GM18870 (cell line): ENCODE measurements around the gene AP1AR.
"Not testable (repeated sequence)": the region's sequence is repeated elsewhere in the genome, so short reads cannot be mapped to it uniquely, and the experiment has no call there.

Source experiments
- ATAC-seq: cut with Tn5 transposase; IDR thresholded peaks from one replicate; pipeline ENCODE4 v1.9.1; 2021; ENCODE audit warnings: moderate library complexity; ENCODE audit not compliant: unreplicated experiment

AP1AR gene

GRCh38 chr4:112277705-112278448 is 46.3 kb downstream of the AP1AR start:
- ATAC-seq: no peak

DNA sequence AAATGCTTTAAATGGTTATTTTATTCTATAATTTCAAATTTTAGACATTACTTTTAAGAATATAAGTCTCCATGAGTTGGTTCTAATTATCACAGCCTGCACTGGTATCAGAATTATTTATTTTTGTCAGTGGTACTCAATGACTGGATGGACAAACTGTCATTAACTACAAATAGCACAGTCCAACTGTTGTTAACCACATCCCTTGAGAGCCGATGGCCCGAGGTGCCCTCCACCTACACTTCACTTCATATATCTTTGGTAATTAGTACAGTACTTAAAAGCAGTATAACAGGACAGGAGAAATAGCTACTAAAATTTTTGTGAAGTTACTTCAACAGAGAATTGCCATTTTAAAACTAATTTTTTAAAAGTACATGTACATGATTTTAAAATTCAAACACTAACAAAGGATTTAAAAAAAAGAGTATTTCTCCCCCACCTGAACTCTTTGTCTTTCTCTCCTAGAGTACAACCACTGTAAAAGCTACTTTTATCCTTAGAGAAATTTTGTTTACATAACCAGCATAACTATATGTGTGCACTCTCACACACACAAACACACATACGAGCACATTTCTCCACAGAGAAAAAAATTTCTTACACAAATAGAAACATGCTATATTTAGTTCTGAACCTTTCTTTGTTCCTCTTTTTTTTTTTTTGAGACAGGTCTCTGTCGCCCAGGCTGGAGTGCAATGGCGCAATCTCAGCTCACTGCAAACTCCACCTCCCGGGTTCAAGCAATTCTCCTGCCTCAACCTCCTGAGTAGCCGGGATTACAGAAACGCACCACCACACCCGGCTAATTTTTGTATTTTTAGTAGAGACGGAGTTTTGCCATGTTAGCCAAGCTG is 47.7 kb downstream of the AP1AR start:
- ATAC-seq: peak; percentile 75

GRCh38 chr4:112279882-112280315 is 48.3 kb downstream of the AP1AR start:
- ATAC-seq: no peak

DNA sequence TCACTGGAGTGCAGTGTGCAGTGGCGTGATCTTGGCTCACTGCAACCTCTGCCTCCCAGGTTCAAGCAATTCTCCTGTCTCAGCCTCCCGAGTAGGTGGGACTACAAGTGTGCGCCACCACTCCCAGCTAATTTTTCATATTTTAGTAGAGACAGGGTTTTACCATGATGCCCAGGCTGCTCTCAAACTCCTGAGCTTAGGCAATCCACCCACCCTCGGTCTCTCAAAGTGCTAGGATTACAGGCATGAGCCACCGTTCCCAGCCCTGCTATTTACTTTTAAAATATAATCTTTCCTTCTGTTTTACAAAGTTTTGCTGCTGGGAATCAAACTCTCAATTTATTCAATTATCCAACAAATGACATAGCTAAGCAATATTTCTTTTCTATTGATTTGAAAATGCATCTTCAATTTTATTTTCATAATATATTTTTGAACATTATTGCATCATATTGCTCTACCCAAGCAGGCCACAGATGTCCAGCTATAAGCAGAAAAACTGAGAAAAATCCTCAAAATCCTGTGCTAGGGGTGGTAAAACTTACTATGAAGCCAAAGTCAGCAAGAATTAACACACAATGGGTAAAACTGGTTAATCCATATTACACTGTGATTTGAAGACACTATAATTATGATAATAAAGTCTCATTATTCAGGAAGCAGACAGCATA is 48.9 kb downstream of the AP1AR start:
- no peak for ATAC-seq

DNA sequence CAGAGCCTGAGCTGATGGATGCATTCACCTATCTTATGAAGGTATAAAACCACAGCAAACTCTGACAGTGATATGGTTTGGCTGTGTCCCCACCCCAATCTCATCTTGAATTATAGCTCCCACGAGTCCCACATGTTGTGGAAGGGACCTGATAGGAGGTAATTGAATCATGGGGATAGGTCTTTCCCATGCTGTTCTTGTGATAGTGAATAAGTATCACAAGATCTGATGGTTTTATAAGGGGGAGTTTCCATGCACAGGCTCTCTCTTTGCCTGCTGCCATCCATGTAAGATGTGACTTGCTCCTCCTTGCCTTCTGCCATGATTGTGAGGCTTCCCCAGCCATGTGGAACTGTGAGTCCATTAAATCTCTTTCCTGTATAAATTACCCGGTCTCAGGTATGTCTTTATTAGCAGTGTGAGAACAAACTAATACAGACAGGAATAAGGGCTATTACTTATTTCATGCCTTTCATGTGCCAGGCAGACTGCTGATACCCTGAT is 50.4 kb downstream of the AP1AR start:
- not testable (repeated sequence) for ATAC-seq

DNA sequence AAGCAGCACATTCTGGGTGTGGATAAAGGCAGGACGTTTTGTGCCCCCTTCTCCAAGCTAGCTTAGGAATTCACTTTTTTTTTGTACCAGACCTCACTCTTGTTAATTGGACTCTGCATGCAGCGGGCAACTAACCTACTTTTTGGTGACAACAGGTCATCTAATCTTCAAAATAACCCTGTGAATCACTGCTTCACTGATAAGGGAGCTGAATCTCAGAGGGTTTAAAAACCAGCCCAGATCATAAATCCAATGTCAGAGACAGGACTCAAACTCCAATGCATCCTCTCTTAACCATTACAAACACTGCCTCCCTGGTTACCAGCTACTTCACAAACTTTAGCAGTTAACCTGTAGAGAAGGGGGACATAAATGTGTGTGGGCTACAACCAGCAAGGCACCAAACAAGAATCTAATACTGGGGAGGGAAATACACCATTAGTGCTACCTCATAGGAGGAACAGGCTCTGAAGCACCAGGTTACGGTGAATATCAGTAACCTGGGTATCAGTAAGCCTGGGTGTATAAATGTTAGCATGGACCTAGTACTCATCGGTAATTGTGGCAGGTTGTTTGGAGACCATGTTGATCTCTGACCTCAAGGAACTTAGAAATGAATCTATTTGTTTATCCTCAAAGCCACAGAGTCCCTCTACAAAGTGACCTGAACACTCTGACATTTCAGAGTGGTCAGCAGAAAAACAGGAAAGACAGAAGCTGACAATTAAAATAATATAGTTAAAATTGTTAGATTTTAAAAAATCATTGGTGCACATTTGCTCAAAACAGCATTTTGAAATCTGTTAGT is 51.5 kb downstream of the AP1AR start:
- no peak for ATAC-seq

GRCh38 chr4:112284166-112284565 is 52.6 kb downstream of the AP1AR start:
- no peak for ATAC-seq

DNA sequence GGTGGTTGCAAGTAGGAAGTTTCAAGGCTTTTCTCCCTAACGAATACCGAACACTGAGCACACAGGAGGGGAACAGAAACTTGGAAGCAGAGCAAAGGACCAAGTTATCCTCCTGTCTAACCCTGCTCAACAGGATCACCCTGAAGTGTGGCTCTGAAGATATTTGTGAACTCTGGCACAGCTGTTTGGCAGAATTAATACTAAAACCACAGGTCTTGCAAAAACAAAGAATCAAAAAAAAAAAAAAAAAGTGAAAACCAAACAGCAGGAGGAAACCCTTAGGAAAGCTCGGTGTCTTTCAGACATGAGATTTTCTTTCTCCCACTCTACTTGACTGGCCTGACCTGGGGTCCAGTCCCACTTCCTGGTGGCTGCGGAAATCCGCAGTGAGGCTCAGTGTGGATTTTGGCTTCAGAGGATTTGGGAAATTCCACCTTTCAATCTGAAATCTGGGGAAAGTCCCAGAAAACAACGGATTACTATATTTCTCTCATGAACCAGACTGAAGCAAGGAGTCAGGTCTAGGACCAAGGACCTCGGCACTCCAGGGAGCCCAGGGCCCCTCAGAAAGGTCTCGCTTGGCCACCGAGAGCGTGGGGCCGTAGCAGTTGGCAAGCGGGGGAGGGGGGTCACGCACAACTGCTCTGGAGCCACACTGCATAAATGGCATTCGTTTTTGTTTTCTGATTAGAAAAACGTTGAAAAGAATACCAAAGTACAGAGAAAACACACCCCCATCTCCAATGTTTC is 53.2 kb downstream of the AP1AR start:
- ATAC-seq: no peak

- peak; percentile 28 for ATAC-seq
These were observed 55.8 kb downstream of the AP1AR start for GRCh38 chr4:112287258-112287989.

DNA sequence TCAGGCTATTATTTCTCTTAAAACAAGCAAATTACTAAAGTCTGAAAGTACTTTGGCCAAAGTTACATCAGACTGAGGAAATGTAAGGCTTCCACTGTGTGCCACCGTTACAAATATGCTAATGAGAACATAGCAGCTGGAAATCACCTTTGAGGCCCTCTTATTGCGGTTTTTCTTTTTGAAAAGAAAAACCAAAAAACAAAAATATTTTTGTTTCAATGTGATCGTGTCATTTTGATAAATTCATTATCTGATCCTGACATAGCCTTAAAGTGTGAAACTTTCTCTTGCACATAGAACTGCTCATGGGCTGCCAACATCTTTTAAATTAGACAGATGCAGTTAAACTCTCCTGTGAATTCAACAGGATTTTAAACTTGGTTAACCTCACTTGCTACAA is 56.9 kb downstream of the AP1AR start:
- ATAC-seq: peak; percentile 31

DNA sequence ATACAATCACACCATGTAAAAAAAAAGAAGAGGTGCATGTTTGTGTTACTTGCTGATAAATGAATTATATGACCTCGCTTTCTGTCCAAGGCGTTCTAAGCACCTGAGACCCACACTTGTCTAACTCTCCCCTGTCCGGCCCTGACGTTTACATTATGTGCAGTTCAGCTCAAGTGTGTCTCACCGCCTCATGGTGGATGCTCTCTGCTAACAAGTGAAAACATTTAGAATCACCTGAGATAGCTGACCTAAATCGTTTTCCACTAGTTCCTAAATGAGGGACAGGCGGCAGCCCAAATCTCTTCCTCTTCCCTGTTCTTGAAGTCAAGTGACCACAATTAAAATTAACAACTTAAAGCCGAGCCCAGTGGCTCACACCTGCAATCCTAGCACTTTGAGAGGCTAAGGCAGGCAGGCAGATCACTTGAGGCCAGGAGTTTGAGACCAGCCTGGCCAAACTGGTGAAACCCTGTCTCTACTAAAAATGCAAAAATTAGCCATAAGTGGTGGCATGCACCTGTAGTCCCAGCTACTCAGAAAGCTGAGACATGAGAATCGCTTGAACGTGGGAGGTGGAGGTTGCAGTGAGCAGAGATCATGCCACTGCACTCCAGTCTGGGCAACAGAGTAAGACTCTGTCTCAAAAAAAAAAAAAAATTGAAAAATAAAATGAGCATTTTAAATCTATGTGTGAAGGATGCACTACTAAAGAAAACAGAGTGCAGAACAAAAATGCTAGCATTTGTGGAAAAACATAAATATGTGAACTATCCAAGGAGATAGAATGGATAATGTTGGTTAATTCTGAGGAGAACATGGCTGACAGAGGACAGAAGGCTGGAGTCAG is 58.0 kb downstream of the AP1AR start:
- no peak for ATAC-seq

DNA sequence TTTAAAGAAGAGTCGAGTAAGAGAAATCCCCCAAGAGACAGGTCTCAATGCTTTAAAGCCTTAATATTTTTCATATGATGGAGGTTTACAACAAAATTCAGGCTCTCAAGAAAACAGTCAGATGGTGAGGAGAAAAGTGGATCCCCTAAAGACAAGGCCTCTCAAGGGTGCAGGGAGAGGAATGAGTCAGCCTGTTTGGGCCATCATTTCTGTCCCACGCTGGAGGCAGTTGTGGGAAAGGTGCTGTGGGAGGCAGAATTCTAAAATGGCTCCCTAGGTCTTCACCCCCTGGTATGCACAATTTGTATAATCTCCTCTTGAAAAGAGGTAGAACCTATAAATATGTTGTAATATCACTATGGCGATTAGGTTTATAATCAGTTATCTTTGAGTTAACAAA is 58.8 kb downstream of the AP1AR start:
- ATAC-seq: peak; percentile 27

- ATAC-seq: peak; percentile 92
These were observed 65.6 kb downstream of the AP1AR start, which contains the start of gene ALPK1 for GRCh38 chr4:112296949-112297880. Gene ALPK1, plus strand, starts transcription at chr4:112297369.

- ATAC-seq: no peak
These were observed 68.1 kb downstream of the AP1AR start for GRCh38 chr4:112299721-112300120.

DNA sequence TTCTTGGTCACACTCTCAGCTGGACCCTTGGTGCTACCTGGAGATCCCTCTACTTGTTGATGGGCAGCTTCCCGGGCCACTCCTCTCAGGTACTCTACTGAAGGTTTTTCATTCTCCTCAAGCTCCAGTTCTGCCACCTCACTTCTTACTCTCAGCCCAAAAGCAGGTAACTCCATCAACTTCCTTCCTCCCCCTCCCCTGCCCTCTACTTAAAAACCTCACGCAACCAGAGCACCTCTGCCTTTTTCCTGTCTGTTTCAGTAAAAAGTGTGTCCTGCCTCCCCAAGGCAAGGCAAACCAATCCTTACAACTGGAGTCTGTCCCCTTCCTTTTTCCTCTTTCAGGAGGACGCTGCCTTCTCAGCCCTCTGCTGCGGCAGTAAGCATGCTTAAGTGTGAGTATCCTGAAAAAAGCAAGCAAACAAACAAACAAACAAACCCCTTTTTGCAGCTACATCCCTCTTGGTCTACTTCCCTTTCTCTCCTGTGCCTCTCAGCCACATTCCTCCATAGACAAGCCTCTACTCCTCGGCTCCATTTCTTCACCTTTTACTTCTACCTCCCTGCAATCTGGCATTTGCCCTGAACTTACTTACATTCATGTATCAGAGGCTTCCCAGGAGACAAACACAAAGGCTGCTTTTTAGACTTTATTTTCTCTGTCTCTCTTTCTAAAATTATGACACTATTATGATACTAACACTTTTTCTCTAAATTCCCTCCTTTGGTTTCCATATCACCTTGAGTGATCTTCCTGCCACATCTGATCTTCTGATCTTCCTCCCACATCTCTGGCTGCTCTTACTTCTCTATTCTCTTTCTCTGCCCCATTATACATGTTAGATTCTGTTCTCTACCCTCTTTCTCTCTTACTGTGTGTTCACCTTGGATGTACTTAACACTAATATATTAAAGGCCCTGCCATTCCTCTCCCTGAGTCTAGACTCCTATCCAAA is 71.0 kb downstream of the AP1AR start:
- peak; percentile 67 for ATAC-seq

GRCh38 chr4:112305477-112305876 is 73.9 kb downstream of the AP1AR start:
- not testable (repeated sequence) for ATAC-seq
